Activated CD4-positive, alpha-beta T cell treated with anti-CD3 and anti-CD28 coated beads, Interleukin-2, Interleukin-4, amounts not matched to agents 100 ng/mL and 50 ng/mL, durations not matched to agents 16 hours and 8 hours (primary cell): ENCODE measurements around the gene RPS3.

Experiments used
- DNase-seq: peaks from one replicate; pipeline ENCODE4 v3.0.0-alpha.2; 2020; ENCODE audit warnings: low spot score

The RPS3 gene

GRCh38 chr11:75413864-75414263 lies 14.5 kb downstream of the RPS3 start:
- no peak for DNase-seq

GRCh38 chr11:75420224-75421034 lies 21.1 kb downstream of the RPS3 start:
- DNase-seq, result no peak

- DNase-seq, result no peak
These were observed 21.8 kb downstream of the RPS3 start for GRCh38 chr11:75421035-75421602.

GRCh38 chr11:75421902-75422247 lies 22.6 kb downstream of the RPS3 start:
- DNase-seq, result no peak

GRCh38 chr11:75422248-75423231 lies 23.2 kb downstream of the RPS3 start:
- DNase-seq, result no peak

GRCh38 chr11:75423721-75424120 lies 24.4 kb downstream of the RPS3 start:
- no peak for DNase-seq

GRCh38 chr11:75424396-75424795 lies 25.1 kb downstream of the RPS3 start:
- DNase-seq, result no peak

- no peak for DNase-seq
These were observed 26.1 kb downstream of the RPS3 start for GRCh38 chr11:75425422-75425821.

- DNase-seq, result no peak
These were observed 27.4 kb downstream of the RPS3 start for GRCh38 chr11:75426720-75427086.

GRCh38 chr11:75427181-75427580 lies 27.9 kb downstream of the RPS3 start:
- no peak for DNase-seq

GRCh38 chr11:75428281-75428724 lies 29.0 kb downstream of the RPS3 start:
- DNase-seq, result peak; percentile 25

GRCh38 chr11:75428989-75429640 lies 29.8 kb downstream of the RPS3 start:
- no peak for DNase-seq

- DNase-seq, result no peak
These were observed 30.3 kb downstream of the RPS3 start for GRCh38 chr11:75429641-75429901.

- peak; percentile 47 for DNase-seq
These were observed 30.8 kb downstream of the RPS3 start for GRCh38 chr11:75429902-75430713.

- no peak for DNase-seq
These were observed 31.6 kb downstream of the RPS3 start for GRCh38 chr11:75430714-75431532.

- DNase-seq, result no peak
These were observed 32.5 kb downstream of the RPS3 start for GRCh38 chr11:75431533-75432525.

- DNase-seq, result no peak
These were observed 33.6 kb downstream of the RPS3 start, which contains the start of gene KLHL35 for GRCh38 chr11:75432911-75433321. KLHL35 (minus strand) TSS chr11:75433203; CDS start chr11:75430629, 2,574 bp downstream.

- DNase-seq, result no peak
These were observed 34.1 kb downstream of the RPS3 start for GRCh38 chr11:75433443-75433842.

GRCh38 chr11:75434051-75434450 lies 34.7 kb downstream of the RPS3 start:
- DNase-seq, result no peak
